ENCODE measurements around the gene C4orf50. TPM values are rescaled to one million over a fixed set of nuclear protein-coding genes. Genes with fewer than 3 reads are reported as not detected.

The C4orf50 gene
- total and polyA plus RNA-seq, 10 of the 15 experiments (the other 5 are each of a cell fraction or from before 2014, with no cell fraction given) = 0.04 to 0.09 (median 0.05) TPM; not detected in 3

DNA sequence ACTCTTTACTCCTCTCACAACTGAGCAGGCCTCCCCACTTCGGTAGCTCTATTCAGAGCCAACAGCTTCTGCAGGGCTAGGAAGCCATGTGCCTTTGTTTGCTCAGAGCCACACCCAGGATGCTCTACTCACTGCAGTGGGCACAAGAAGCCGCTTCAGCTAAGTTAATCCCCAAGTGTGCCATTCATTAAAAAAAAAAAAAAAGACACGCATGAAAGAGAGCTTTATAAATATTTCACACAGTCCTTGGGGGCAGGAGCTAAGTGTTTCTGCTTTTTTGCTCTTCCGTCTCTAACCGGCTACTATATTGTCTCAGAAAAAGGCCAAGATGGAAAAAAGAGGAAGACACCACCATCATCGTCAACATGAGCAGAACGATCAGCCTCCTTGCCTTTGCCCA, 133.4 kb downstream of the C4orf50 start:
- intact Hi-C loops (cut with micrococcal nuclease; ENCODE audit: unreplicated experiment) = no loop called here
- Histone ChIP-seq H3K4me3 (no peak overlapping the region), H3K79me2 (ENCODE audit: control insufficient read depth, insufficient read depth, low read length) (no peaks in the 10 kb centered on the region), H3K4me2 (ENCODE audit: control insufficient read depth, insufficient read depth) (no peak overlapping the region), H3K9me3 (replicated peaks; ENCODE audit: control insufficient read depth, insufficient read depth, low read length) (no peaks in the 10 kb centered on the region), H2AFZ (ENCODE audit: control insufficient read depth, low read depth, low read length) (no peak overlapping the region), H3K27me3 (replicated peaks in 1 of 2; ENCODE audit: control insufficient read depth in 2 of 2, insufficient read depth in 2 of 2, low read length in 1 of 2) (peaks cover 0 to 6% of the 10 kb centered on the region in 2 experiments; a peak in 3 of 4 replicates), H3K36me3 (ENCODE audit: control insufficient read depth in 2 of 2, insufficient read depth in 2 of 2, low read length in 1 of 2) (no peaks in the 10 kb centered on the region), H4K20me1 (ENCODE audit: control insufficient read depth, insufficient read depth) (no peaks in the 10 kb centered on the region), H3K27ac (ENCODE audit: control insufficient read depth, insufficient read depth) (no peak overlapping the region), H3K9ac (ENCODE audit: control insufficient read depth, insufficient read depth, low read length) (no peak overlapping the region), H3K4me1 (ENCODE audit: control insufficient read depth, insufficient read depth, low read length) (no peaks in the 10 kb centered on the region)
- SMC1A ChIA-PET (ENCODE audit: uncharacterized antibody, unreplicated experiment) = no interaction called here
- 29% methylated on average over 7 of the region's 7 CpGs for WGBS (ENCODE audit: insufficient coverage, insufficient replicate concordance, low lambda C conversion rate, missing lambda C conversion rate)
- POLR2A ChIA-PET = no interaction called here
- no peak for ATAC-seq
- no peak for DNase-seq (ENCODE audit: low read depth, low spot score)
- CTCF ChIA-PET = interaction anchor here (0.8 kb wide), 1 partner anchor 13 kb away, joined by 3 read pairs; no protein-coding TSS in a partner anchor
- TF ChIP-seq, protein P1, sequence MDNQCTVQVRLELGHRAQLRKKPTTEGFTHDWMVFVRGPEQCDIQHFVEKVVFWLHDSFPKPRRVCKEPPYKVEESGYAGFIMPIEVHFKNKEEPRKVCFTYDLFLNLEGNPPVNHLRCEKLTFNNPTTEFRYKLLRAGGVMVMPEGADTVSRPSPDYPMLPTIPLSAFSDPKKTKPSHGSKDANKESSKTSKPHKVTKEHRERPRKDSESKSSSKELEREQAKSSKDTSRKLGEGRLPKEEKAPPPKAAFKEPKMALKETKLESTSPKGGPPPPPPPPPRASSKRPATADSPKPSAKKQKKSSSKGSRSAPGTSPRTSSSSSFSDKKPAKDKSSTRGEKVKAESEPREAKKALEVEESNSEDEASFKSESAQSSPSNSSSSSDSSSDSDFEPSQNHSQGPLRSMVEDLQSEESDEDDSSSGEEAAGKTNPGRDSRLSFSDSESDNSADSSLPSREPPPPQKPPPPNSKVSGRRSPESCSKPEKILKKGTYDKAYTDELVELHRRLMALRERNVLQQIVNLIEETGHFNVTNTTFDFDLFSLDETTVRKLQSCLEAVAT (IDR thresholded peaks at IDR 0.05) = no peak
- no peak for TF ChIP-seq JUND (IDR thresholded peaks at IDR 0.05; ENCODE audit: low read depth, low read length)
- no peak for TF ChIP-seq STAT3 (IDR thresholded peaks at IDR 0.05; ENCODE audit: low read depth, low read length)
- no peak for TF ChIP-seq BRCA1 (IDR thresholded peaks at IDR 0.05; ENCODE audit: low read depth, low read length)
- no peak for TF ChIP-seq MEF2A (IDR thresholded peaks at IDR 0.05; ENCODE audit: insufficient read depth, low read depth, low read length)
- no peak for TF ChIP-seq TBL1XR1 (IDR thresholded peaks at IDR 0.05; ENCODE audit: low read depth, low read length)
- no peak for TF ChIP-seq TCF12 (IDR thresholded peaks at IDR 0.05; ENCODE audit: low read depth, low read length)
- TF ChIP-seq, protein P2, sequence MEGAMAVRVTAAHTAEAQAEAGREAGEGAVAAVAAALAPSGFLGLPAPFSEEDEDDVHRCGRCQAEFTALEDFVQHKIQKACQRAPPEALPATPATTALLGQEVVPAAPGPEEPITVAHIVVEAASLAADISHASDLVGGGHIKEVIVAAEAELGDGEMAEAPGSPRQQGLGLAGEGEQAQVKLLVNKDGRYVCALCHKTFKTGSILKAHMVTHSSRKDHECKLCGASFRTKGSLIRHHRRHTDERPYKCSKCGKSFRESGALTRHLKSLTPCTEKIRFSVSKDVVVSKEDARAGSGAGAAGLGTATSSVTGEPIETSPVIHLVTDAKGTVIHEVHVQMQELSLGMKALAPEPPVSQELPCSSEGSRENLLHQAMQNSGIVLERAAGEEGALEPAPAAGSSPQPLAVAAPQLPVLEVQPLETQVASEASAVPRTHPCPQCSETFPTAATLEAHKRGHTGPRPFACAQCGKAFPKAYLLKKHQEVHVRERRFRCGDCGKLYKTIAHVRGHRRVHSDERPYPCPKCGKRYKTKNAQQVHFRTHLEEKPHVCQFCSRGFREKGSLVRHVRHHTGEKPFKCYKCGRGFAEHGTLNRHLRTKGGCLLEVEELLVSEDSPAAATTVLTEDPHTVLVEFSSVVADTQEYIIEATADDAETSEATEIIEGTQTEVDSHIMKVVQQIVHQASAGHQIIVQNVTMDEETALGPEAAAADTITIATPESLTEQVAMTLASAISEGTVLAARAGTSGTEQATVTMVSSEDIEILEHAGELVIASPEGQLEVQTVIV (IDR thresholded peaks at IDR 0.05; ENCODE audit: borderline replicate concordance, partially characterized antibody) = no peak
- no peak for TF ChIP-seq SUZ12 (IDR thresholded peaks at IDR 0.05; ENCODE audit: unreplicated experiment)
- TF ChIP-seq ZZZ3 (IDR thresholded peaks at IDR 0.05; ENCODE audit: control insufficient read depth, insufficient read length, low read depth) = no peak
- TF ChIP-seq MXI1 (IDR thresholded peaks at IDR 0.05; ENCODE audit: low read depth, low read length) = no peak
- no peak for TF ChIP-seq SP1 (IDR thresholded peaks at IDR 0.05; ENCODE audit: low read depth, low read length)
- no peak for TF ChIP-seq MEF2B (IDR thresholded peaks at IDR 0.05; ENCODE audit: partially characterized antibody, poor library complexity, severe bottlenecking)
- TF ChIP-seq EGR1 (IDR thresholded peaks at IDR 0.05; ENCODE audit: borderline replicate concordance in 1 of 2, low read depth in 2 of 2, low read length in 2 of 2) = no peak
- TF ChIP-seq CBFB (IDR thresholded peaks at IDR 0.05; ENCODE audit: low read depth) = no peak
- TF ChIP-seq ZBED1 (IDR thresholded peaks at IDR 0.05; ENCODE audit: borderline replicate concordance) = no peak
- no peak for TF ChIP-seq CHD1 (IDR thresholded peaks at IDR 0.05; ENCODE audit: low read depth, low read length)
- no TSS peak for BruUV-seq (replicated peaks)
- RAD21 ChIA-PET (ENCODE audit: unreplicated experiment) = no interaction called here
- no peak for FAIRE-seq
- in situ Hi-C loops (cut with MboI) = no loop called here

Measured in GM12878 (cell line).